Measurements from ENCODE around the gene BAG3. TPM values are rescaled to one million over a fixed set of nuclear protein-coding genes. Genes with fewer than 3 reads are reported as not detected.

The BAG3 gene
- total RNA-seq, 4 donors from 2014 or later, result 22.5 to 85.7 (median 32.4) TPM

DNA sequence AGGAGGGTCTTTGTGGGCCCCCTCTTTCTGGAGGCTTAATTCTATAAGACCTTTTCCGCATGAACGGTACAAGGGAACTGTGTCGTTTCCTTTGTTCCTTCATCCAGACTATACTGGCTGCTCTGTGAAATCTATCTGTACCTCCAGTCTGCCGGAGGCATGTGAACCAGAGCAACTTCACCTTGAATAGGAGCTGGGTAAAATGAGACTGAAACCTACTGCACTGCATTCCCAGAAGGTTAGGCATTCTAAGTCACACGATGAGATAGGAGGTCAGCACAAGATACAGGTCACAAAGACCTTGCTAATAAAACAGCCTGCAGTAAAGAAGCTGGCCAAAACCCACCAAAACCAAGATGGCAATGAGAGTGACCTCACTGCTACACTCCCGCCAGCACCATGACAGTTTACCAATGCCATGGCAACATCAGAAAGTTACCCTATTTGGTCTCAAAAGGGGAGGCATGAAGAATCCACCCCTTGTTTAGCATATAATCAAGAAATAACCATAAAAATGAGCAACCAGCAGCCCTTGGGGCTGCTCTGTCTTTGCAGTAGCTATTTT, 37.9 kb downstream of the BAG3 start:
- 95 to 100% methylated on average over 1 to 6 of the region's 6 CpGs for WGBS, 2 donors (ENCODE audit: low coverage in 1 of 2)
- Histone ChIP-seq H3K27me3 (no peaks in the 10 kb centered on the region), H3K27ac (no peak overlapping the region), H3K4me3 (no peak overlapping the region), H3K36me3 (no peaks in the 10 kb centered on the region), H3K9me3 (no peaks in the 10 kb centered on the region), H3K4me1 (peaks cover 0 to 3% (median 2%) of the 10 kb centered on the region in 4 donors)
- in situ Hi-C loops (cut with MboI; ENCODE audit: low pct_ligation_motif_present in 1 of 4, low pct_unique_long_range_greater_than_20kb in 1 of 4, low sequenced_read_pairs in 3 of 4) (loop anchor here (10.0 to 25.0 kb wide), 3 partner anchors 148 to 176 kb away; no protein-coding TSS in a partner anchor), intact Hi-C loops (cut with DNase I; ENCODE audit: low total_unique reads) (no loop called here)
- DNase-seq, result no peak
- no peak for TF ChIP-seq EP300 (IDR thresholded peaks at IDR 0.05; ENCODE audit: low read depth)
- no peak for TF ChIP-seq POLR2A (IDR thresholded peaks at IDR 0.05)
- no peak for TF ChIP-seq POLR2AphosphoS5 (IDR thresholded peaks at IDR 0.05)
- TF ChIP-seq, protein P1, sequence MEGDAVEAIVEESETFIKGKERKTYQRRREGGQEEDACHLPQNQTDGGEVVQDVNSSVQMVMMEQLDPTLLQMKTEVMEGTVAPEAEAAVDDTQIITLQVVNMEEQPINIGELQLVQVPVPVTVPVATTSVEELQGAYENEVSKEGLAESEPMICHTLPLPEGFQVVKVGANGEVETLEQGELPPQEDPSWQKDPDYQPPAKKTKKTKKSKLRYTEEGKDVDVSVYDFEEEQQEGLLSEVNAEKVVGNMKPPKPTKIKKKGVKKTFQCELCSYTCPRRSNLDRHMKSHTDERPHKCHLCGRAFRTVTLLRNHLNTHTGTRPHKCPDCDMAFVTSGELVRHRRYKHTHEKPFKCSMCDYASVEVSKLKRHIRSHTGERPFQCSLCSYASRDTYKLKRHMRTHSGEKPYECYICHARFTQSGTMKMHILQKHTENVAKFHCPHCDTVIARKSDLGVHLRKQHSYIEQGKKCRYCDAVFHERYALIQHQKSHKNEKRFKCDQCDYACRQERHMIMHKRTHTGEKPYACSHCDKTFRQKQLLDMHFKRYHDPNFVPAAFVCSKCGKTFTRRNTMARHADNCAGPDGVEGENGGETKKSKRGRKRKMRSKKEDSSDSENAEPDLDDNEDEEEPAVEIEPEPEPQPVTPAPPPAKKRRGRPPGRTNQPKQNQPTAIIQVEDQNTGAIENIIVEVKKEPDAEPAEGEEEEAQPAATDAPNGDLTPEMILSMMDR (IDR thresholded peaks at IDR 0.05), result no peak

DNA sequence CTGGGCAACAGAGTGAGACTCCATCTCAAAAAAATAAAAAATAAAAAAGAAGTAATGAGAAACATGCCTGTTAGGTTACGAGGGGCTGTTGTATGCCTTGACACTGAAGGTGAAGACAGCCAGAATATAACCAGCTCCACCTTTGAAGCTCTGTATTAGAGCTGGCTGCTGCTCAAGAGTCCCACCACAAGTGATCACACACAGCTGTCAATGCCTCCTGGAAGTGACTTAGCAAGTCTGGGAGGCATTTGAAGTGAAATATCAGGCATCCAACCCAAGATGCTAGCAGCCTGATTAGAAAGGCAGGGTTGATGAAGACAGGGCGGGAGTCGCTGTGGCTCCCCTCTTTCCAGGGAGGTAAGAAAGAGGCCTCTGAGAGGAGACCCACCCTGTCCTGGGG, 40.5 kb downstream of the BAG3 start:
- H3K4me1 ChIP-seq, result peaks cover 0 to 2% (median 0%) of the 10 kb centered on the region in 4 donors
- no peaks in the 10 kb centered on the region for H3K36me3 ChIP-seq
- H3K4me3 ChIP-seq, result no peak overlapping the region
- no peak overlapping the region for H3K27ac ChIP-seq
- intact Hi-C loops (cut with DNase I; ENCODE audit: low total_unique reads), result no loop called here
- H3K27me3 ChIP-seq, result no peaks in the 10 kb centered on the region
- TF ChIP-seq POLR2A (IDR thresholded peaks at IDR 0.05), result no peak
- TF ChIP-seq EP300 (IDR thresholded peaks at IDR 0.05; ENCODE audit: low read depth), result no peak
- TF ChIP-seq, protein P1 (IDR thresholded peaks at IDR 0.05), result no peak
- no peak for TF ChIP-seq POLR2AphosphoS5 (IDR thresholded peaks at IDR 0.05)
- WGBS, 2 donors (ENCODE audit: low coverage in 1 of 2), result 90 to 100% methylated on average over 3 of the region's 3 CpGs
- H3K9me3 ChIP-seq, result no peaks in the 10 kb centered on the region
- no peak for DNase-seq
- in situ Hi-C loops (cut with MboI; ENCODE audit: low pct_ligation_motif_present in 1 of 4, low pct_unique_long_range_greater_than_20kb in 1 of 4, low sequenced_read_pairs in 3 of 4), result loop anchor here in 1 of 4 donors (25.0 kb wide), 1 partner anchor 146 kb away; no protein-coding TSS in a partner anchor

DNA sequence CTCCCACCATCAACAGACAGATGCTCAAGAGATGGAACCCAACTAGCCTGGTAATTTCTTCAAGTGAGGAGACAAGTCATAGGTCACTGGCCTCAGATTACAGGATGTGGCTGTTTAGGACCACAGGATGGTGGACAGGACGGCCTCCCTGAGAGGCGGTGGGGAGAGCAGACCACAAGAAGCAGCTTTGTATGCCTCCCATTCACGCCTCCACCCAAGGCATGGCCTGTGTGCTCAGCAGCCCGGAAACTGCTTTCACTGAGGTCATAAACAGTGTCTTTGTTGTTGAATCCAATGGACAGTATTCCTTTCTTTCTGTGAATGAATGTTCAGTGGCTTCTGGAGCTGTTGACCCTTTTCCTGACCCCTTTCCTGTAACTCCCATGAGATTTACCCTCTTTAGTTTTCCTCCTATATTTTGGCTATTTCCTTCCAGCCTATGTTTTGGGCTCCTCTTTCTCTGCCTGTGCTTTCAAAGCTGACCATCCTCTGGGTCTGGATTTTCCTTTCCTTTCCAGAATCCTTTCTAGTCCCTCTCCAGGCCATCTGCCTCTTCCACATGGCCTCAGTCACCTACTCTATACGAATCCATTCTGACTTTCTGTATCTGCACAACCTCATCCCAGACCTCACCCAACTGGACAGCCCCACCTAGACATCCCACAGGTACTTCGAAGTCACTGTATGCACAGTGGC, 42.2 kb downstream of the BAG3 start:
- intact Hi-C loops (cut with DNase I; ENCODE audit: low total_unique reads) (no loop called here), in situ Hi-C loops (cut with MboI; ENCODE audit: low pct_ligation_motif_present in 1 of 4, low pct_unique_long_range_greater_than_20kb in 1 of 4, low sequenced_read_pairs in 3 of 4) (loop anchor here in 1 of 4 donors (25.0 kb wide), 1 partner anchor 144 kb away; no protein-coding TSS in a partner anchor)
- H3K4me3 ChIP-seq, result no peak overlapping the region
- H3K9me3 ChIP-seq, result no peaks in the 10 kb centered on the region
- DNase-seq, result no peak
- 64 to 72% methylated on average over 3 to 6 of the region's 6 CpGs for WGBS, 2 donors (ENCODE audit: low coverage in 1 of 2)
- H3K36me3 ChIP-seq, result no peaks in the 10 kb centered on the region
- no peak overlapping the region for H3K27ac ChIP-seq
- no peaks in the 10 kb centered on the region for H3K27me3 ChIP-seq
- no peaks in the 10 kb centered on the region for H3K4me1 ChIP-seq
- TF ChIP-seq EP300 (IDR thresholded peaks at IDR 0.05; ENCODE audit: low read depth), result no peak
- TF ChIP-seq POLR2AphosphoS5 (IDR thresholded peaks at IDR 0.05), result no peak
- TF ChIP-seq, protein P1 (IDR thresholded peaks at IDR 0.05), result no peak
- no peak for TF ChIP-seq POLR2A (IDR thresholded peaks at IDR 0.05)

DNA sequence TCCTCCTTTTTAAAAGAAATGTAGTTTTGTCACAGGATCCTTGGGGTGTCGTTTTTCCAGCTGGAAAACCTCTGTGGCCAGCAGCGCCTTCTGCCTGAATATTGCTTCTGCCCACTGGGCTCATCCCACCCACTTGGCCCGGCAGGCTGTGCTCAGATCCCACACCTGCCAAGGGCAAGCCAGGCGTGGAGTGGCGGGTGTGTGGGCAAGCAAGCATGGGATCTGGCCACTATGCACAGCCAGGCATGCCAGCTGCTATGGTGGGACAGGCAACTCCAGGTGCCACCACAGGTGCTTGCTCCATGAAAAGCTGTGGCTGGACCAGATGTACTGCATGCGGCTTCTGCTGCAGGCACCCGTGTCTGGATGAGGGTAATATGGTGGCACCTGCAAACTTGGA, 43.4 kb downstream of the BAG3 start:
- TF ChIP-seq, protein P1 (IDR thresholded peaks at IDR 0.05), result no peak
- TF ChIP-seq POLR2A (IDR thresholded peaks at IDR 0.05), result no peak
- TF ChIP-seq EP300 (IDR thresholded peaks at IDR 0.05; ENCODE audit: low read depth), result no peak
- no peak for TF ChIP-seq POLR2AphosphoS5 (IDR thresholded peaks at IDR 0.05)
- in situ Hi-C loops (cut with MboI; ENCODE audit: low pct_ligation_motif_present in 1 of 4, low pct_unique_long_range_greater_than_20kb in 1 of 4, low sequenced_read_pairs in 3 of 4) (loop anchor here in 1 of 4 donors (25.0 kb wide), 1 partner anchor 143 kb away; no protein-coding TSS in a partner anchor), intact Hi-C loops (cut with DNase I; ENCODE audit: low total_unique reads) (no loop called here)
- 80 to 88% methylated on average over 1 to 7 of the region's 7 CpGs for WGBS, 2 donors (ENCODE audit: low coverage in 1 of 2)
- no peak overlapping the region for H3K27ac ChIP-seq
- no peaks in the 10 kb centered on the region for H3K36me3 ChIP-seq
- H3K9me3 ChIP-seq, result no peaks in the 10 kb centered on the region
- H3K4me1 ChIP-seq, result no peaks in the 10 kb centered on the region
- no peaks in the 10 kb centered on the region for H3K27me3 ChIP-seq
- DNase-seq, result no peak
- no peak overlapping the region for H3K4me3 ChIP-seq

Data from transverse colon (tissue), 4 donors.